Measurements from ENCODE around the gene VWDE.
"Not testable (repeated sequence)": the region's sequence is repeated elsewhere in the genome, so short reads cannot be mapped to it uniquely, and the experiment has no call there.

Gene VWDE

DNA sequence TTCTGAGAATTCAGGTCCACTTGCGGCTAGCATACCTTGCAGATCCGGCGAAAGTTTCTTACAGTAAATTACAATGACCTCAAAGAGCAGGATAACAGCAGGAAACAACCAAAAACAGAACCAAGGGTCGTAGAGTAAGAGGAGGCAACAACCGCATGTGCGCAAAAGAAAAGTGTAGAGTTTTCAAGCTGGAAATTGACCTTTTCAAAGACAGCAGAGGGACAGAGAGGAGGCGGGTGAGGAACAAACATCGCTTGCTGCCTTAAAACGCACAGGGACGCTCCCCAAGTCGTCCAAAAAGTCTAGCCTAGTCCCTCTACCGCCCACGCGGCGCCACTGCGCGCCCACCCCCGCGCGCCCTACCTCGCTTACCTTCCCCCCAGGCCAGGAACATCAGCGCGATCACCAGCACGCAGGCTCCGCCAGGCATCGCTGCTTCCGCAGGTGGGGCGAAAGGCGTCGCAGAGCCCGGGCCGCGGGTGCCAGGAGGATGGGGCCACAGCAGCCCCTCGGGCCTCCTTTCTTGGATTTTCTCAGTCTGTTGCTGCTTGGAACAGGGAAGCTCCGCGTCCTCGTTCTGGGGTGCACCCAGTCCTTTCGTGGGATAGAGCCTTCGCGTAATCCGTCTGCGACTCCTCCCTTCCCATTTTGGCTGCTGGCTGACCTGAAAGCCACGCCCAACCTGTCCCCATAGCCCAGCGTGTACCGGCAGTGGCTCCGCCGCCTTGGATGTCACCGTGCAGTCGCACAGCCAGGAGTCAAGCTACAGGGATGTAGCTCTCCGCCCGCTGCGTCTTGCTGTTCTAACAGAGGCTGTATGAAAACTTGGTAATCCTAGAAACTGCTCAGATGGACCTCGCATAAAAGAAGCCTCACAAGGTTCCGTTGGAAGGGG lies at the start of gene VWDE:
TSS of gene VWDE (minus strand) at position 579 of the 895 bp plus-strand sequence. CDS start at position 430, 149 bp downstream.
- H3K4me3 ChIP-seq (ENCODE audit: low read depth, low read length): peak within 1 kb of the TSS; percentile 87

- not testable (repeated sequence) for H3K4me3 ChIP-seq (ENCODE audit: low read depth, low read length)
Measured at GRCh38 chr7:12453136-12453535, 49.5 kb upstream of the VWDE start.

- no peak overlapping the region for H3K4me3 ChIP-seq (ENCODE audit: low read depth, low read length)
Measured at GRCh38 chr7:12450615-12451014, 47.0 kb upstream of the VWDE start.

- H3K4me3 ChIP-seq (ENCODE audit: low read depth, low read length): no peak overlapping the region
Measured at GRCh38 chr7:12444785-12445184, 41.1 kb upstream of the VWDE start.

- H3K4me3 ChIP-seq (ENCODE audit: low read depth, low read length): no peak overlapping the region
Measured at GRCh38 chr7:12440229-12440628, 36.6 kb upstream of the VWDE start.

GRCh38 chr7:12436896-12437535 lies 33.4 kb upstream of the VWDE start:
- no peak overlapping the region for H3K4me3 ChIP-seq (ENCODE audit: low read depth, low read length)

- no peak overlapping the region for H3K4me3 ChIP-seq (ENCODE audit: low read depth, low read length)
Measured at GRCh38 chr7:12436126-12436525, 32.5 kb upstream of the VWDE start.

- H3K4me3 ChIP-seq (ENCODE audit: low read depth, low read length): no peak overlapping the region
Measured at GRCh38 chr7:12434012-12434642, 30.5 kb upstream of the VWDE start.

DNA sequence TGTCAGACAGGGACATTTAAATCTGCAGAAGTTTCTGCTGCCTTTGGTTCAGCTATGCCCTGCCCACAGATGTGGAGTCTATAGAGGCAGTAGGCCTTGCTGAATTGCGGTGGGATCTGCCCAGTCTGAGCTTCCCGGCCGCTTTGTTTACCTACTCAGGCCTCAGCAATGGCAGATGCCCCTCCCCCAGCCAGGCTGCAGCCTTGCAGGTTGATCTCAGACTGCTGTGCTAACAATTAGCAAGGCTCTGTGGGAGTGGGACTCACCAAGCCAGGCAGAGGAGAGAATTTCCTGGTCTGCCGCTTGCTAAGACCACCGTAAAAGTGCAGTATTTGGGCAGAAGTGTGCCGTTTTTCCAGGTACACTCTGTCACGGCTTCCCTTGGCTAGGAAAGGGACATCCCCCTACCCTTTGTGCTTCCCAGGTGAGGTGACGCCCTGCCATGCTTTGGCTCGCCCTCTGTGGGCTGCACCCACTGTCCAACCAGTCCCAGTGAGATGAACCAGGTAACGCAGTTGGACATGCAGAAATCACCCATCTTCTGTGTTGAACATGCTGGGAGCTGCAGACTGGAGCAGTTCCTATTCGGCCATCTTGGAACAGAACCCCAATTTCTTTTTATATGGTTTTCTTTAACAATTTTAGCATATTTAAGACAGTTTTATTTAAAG lies 28.4 kb upstream of the VWDE start:
- H3K4me3 ChIP-seq (ENCODE audit: low read depth, low read length): no peak overlapping the region

- H3K4me3 ChIP-seq (ENCODE audit: low read depth, low read length): no peak overlapping the region
Measured at GRCh38 chr7:12425311-12425710, 21.6 kb upstream of the VWDE start.

- no peak overlapping the region for H3K4me3 ChIP-seq (ENCODE audit: low read depth, low read length)
Measured at GRCh38 chr7:12423997-12424745, 20.5 kb upstream of the VWDE start.

DNA sequence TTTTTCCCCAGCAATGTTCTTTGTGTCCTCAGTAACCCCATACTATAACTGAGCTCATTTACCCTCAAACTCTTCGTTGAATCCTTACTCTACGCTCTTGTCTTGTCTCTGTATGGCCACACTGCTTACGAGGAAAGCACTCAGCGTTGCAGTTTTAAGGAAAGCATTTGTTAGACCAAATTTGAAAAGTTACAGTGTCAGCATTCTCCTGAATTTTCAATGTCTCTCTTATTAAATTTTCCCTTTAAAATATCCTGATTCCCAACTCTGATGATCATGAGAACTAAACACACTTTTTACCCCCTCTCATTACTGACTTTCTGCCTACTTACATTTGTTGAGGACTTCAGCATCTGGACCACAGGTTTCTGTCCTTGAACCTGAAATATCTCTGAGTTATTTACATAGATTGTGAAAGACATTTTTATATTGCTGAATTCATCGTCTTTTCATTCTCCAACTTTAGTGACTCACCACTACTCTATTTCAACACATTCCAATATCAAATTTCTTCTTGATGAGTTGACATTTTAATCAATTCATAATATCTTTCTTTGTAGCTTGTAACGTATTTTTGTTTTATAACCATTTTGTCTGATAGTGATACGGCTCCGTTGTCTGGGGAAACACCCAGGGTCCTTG lies 19.8 kb upstream of the VWDE start:
- no peak overlapping the region for H3K4me3 ChIP-seq (ENCODE audit: low read depth, low read length)

DNA sequence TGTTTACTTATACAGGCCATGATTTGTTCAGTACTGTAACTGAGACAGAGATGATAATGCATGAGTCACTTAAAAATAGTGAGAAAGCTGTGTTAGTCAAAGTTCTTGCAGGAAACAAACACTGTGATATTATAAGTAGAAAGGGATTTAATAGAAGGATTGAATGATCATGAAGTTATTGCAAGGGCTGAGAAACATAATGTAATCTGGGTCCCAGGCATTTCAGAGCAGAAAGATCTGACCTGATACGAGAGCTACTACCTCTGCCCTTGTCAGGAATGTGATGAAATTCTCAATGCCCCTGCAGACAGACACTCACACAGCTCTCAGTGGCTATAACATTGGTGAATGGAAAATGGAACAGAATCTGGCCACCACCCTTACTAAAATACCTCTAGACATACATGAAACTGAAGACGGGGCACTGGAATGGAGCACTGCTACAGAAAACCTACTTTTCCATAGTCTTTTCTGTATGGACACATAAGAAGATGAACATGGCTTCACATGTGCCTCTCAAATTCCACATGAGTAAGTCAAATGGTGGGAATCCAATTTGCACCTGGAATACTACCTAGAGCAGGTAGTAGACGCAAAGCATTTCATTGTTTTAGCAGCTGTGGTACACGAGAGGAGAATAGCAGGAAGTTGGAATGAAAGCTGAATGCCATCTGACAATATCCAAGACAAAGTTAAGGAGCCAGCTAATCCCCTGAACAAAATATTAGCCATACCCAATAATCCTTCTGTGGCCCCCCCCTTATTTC lies 19.1 kb upstream of the VWDE start:
- no peak overlapping the region for H3K4me3 ChIP-seq (ENCODE audit: low read depth, low read length)

DNA sequence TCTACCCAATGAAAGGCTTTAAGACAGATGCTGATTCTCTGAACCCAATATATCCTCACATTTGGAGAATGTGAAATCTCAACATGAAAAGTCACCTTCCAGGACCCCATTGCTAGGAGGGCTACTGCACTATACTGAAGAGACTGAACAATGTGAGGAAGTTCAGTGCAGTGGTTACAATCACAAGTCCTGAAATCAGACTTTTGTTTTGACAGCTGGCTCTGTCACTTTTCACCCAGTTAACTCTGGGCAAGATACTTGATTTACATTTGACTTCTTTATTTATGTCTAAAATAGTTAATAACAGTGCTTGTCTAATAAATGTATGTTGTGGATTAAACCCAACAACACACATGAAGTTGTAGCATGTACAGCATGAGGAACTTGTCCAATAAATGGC lies 14.8 kb upstream of the VWDE start:
- H3K4me3 ChIP-seq (ENCODE audit: low read depth, low read length): no peak overlapping the region

GRCh38 chr7:12415072-12415471 lies 11.4 kb upstream of the VWDE start:
- H3K4me3 ChIP-seq (ENCODE audit: low read depth, low read length): no peak overlapping the region

DNA sequence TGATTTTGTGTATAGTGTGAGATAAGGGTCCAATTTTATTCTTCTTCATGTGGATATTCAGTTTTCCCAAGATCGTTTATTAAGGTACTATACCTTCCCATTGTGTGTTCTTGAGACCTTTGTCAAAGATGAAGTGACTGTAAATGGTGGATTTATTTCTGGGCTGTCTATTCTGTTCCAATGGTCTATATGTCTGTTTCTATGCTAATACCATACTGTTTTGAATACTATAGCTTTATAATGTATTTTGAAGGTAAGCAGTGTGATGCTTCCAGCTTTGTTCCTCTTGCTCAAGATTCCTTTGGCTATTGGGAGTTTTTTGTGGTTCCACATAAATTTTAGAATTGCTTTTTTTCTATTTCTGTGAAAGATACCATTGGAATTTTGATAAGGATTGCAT lies 8.7 kb upstream of the VWDE start:
- no peak overlapping the region for H3K4me3 ChIP-seq (ENCODE audit: low read depth, low read length)

DNA sequence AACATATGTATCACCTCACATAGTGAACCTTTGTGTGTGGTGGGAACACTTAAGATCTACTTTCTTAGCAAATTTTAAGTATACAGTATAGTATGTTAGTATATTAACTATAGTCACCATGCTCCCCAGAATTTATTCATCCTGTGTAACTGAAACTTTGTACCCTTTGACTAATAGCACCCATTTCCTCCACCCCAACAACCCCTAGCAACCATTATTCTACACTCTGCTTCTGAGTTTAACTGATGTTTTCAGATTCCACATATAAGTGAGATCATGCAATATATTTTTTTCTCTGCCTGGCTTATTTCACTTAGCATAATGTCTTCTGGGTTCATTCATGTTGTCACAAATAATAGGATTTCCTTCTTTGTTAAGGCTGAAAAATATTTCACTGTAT lies 6.9 kb upstream of the VWDE start:
- no peak overlapping the region for H3K4me3 ChIP-seq (ENCODE audit: low read depth, low read length)

- H3K4me3 ChIP-seq (ENCODE audit: low read depth, low read length): no peak overlapping the region
Measured at GRCh38 chr7:12409097-12409711, 5.5 kb upstream of the VWDE start.

GRCh38 chr7:12407652-12408051 lies 4.0 kb upstream of the VWDE start:
- H3K4me3 ChIP-seq (ENCODE audit: low read depth, low read length): not testable (repeated sequence)
